Ramos (cell line): ENCODE data around the gene SORCS2.

Experiments
- in situ Hi-C: fragments of 300-500 bp; cut with MboI; formaldehyde crosslinking; loops from one replicate; pipeline ENCODE4 v1.14.3; 2022; ENCODE audit warnings: low sequenced_read_pairs; ENCODE audit not compliant: unreplicated experiment

SORCS2 gene

DNA sequence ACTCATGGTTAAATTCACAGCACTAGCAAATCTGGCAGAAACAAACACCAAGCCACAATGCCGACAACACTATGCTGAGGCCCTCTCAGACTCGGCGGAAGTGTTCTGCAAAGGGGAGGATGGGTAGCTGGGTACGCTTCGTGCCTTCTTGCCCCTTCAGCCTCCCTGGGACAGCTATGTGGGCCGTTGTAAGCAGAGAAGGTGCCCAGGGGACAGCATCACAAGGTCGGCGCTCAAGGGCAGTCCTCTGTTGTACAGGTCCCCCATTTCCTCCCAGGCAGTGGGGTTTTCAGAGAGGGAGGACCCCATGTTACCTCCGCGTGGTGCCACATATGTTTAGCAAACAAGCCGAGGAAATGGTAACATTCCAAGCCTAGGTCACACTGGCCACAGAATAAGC lies 573.7 kb downstream of the SORCS2 start:
- in situ Hi-C loops: no loop called here

DNA sequence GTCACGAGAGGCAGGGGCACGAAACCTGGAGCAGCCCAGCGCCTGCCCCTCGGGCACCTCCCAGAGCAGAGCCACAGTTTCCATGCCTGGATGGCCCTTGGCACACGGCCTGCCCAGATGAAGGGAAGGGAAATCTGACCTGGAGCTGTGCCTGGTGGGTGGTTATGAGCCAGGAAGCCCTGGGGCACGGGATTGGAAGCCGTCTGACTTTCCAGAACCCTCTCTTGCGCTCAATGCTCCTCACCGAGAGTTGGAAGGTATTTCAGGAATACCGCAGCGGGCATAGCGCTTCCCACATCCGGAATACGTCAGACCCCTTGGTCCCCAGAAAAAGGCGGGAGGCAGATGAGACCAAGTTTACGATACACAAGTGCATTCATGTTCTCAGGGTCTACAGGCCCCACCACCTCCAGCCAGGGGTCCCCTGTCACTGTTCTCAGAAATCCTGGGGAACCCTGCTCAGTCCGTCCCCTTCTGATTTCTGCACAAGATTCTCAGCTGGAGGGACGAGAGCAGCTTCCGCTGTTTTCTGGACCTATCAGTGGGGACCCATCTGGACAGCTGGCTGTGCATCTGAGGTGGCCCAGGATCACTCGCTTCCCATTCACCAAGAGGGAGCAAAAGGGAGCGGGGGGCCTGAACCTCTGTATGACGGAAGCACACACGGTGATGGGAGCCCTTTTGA lies 574.5 kb downstream of the SORCS2 start:
- in situ Hi-C loops: no loop called here

DNA sequence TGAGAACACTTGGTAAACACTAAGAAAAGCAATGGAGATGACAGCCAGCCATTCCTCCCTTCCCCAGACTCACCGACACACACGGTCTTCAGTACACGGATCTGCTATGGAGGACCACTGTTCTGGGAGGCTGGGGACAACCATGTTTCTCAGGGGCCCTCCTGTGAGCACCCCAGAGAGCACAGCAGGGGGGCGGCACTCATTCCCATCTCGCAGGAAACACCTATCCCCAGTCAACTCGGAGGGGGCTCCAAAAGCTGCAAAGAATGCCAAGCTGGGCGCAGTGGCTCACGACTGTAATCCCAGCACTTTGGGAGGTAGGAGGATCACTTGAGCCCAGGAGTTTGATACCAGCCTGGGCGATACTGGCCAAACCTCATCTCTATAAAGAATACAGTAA lies 575.2 kb downstream of the SORCS2 start:
- in situ Hi-C loops: no loop called here

DNA sequence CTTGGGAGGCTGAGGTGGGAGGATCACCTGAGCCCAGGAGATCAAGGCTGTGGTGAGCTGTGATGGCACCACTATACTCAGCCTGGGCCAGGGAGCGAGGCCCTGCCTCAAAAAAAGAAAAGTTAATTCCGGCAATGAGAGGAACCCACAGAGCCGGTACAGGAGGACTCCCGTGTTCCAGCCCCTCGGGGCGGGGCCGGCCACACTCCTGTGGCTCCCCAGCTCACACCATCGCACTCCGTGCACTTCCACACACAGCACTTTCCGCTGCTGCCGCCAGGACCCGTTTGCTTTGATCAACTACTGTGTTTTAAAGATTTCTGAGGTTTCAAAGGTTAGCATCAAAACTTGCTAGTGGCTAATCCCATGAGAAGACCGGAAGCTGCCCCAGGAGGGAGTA lies 575.6 kb downstream of the SORCS2 start:
- in situ Hi-C loops: no loop called here

DNA sequence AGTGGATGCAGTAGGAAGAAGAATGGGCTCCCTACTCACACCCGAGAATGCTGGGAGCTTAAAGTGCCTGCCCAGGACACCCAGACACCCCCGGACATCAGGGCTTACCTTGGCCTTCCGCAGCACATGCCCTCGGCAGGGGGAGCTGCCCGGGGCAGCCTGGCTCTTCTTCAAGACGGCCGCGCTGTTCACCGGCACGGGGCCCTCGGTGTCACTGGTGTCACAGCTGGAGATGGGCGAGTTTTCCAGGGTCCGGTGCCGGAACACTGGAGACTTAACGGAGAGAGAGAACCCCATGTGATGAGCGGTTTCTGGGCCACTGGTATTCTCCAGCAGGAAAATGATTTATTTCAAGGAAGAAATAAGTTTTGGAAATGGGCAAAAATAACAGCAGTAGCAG lies 576.4 kb downstream of the SORCS2 start:
- in situ Hi-C loops: no loop called here

DNA sequence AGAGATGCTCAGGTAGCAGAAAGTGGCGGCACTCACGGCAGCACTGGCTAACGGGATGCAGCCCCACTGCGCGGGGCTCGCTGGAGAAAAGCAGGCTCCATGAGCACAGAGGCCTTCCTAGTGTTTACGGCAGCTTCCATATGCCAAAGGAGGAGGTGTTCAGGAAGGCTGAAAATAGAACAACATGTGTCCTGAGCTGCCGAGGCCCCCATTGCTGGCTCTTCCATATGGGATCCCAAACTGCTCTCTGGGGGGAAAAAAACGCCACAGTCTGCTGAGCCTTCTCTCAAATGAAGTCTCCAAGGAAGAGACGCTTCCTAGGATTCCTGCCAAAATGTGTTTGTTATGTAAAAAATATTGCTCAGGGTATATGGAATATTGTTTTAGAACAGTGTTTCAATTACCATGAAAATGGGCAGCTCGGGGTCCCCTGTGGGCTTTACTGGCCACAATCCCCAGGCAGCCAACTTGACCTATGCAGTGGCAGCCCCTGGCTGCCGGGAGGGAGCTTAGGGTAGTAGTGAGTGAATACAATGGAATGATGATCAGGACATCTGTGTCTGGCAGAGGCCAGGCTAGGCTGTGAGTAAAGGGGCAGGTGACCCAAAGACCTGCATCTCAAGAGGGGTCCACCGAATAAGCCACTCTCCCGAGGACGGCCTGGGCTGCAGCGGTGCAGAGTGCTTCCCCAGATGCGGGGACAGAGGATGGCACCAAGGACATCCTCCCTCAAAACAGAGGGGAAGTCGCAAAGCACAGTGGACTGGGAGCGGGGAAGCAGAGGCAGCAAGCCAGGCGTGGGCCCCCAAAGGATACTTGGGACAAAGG lies 577.3 kb downstream of the SORCS2 start:
- in situ Hi-C loops: no loop called here

DNA sequence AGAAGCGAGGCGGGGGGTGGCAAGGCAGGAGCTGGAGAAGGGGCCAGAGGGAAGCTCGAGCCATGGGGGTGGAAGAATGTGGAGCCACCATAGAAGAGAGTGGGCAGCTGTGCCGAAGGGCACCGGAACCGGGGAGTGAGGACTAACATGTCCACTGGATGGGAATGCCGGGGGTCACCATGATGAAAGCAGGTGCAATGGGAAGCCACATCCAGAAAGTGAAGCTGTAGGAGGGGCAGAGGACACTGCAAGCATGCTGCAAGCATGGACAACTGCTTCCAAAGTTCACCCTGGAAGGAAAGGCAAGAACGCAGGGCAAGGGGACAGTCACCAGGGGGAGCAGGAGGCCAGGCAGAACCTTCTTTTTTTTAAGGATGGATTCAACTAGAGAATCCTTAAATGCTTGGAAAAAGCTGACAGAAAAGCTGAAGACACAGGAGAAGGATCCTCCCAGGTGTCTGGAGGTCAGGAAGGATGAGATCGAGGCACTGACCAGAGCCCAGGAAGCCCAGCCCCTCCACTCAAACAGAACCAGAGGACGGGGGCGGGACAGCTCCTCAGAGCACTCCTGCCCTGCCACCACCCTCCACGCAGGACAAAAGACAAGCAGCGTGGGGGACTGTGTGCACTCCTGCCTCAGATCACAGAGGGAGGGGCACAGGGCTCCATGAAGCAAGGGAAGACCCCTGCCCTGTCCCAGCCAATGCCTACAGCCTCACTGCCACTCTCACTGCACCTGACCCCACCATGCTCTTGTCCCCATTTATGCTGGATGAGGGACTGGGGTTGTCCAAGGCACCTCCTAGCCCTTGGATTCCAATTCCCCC lies 578.1 kb downstream of the SORCS2 start:
- in situ Hi-C loops: no loop called here

DNA sequence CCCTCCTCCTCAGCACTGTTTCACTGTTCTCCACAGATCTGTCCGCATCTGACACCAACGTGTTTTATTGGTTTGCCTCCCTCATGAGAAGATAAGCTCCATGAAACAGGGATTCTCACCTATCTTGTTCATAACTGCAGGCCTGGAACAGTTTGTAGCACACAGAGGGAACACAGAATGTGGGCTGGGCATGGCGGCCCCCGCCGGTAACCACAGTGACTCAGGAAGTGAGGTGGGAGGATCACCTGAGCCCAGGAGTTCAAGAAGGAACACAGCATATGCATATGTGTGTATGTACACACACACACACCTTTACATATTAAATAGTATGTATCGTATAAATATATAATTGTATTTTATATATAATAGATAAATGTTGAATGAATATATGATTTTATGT lies 578.7 kb downstream of the SORCS2 start:
- in situ Hi-C loops: no loop called here

DNA sequence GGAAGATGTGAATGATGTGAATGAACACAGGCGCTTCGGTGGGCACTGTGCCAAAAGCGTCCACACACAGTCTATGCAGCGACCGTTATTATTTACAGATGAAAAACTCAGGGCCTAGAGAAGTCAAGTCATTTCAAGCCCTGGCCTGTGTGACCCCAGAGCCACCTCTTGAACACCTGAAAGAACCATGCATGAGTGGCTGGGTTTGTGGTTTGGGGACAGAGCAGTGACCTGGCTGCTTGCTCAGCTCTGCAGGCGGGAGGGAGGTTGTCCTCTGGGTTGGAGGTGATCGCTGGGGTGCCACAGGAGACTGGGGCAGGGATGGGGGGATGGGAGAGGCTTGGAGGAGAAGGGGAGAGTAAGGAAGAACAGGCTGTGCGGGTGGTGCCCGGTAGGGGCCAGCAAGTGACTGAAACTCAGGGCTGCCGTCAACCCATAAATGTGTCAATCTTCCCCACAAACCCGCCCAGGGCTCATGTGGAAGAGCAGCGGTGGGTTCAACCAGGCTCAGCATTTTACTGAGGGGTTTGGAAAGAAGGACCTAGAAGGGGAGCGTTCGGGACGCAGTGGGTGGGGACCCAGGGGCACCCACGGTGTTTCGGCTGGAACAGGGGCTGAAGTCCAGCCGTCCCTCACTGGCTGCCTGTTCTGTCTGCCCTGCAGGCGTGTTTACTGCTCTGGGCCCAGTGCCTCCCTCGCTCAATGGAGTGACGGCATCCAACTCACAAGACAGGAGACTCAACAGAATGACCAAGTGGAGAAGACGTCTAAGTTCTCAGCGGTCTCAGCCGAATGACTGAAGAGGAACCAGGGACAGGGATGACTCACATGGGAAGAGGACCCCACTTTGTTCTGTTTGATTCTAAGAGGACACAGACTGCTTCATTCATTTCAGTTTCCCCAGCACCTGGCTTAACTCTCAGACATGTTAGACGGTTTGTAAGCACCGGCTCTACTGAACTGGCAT lies 579.5 kb downstream of the SORCS2 start:
- in situ Hi-C loops: no loop called here

DNA sequence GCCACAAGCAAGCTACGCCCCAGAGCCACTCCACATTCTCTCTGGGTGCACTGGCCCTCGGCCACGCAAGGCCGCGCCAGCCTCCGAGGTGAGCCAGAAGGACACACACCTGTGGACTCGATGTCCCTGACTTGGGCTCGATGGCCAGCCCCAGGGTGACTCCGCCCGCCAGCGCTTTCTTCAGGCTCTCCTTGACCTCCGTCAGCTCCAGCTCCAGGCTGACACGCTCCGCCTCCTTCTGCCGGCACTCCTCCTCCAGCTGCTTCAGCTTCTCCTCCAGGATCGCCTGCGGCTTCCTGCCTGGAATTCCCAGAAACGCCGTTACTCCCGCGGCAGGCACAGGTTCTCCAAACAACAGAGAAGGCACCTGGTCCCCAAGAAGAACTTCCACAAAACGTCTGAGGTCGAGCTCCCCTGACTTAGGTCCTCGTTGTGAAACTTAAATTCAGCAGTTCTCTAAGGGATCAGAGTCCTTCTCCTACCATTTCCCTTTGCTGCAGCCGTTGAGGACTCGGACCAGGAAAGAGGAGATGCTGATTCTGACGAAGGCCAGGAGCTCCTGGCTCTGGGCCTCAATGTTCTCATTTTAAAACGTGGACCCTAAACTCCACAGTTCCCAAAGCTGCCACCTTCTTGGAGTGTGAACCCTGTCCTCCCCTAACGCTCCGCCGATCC lies 580.5 kb downstream of the SORCS2 start:
- in situ Hi-C loops: no loop called here

DNA sequence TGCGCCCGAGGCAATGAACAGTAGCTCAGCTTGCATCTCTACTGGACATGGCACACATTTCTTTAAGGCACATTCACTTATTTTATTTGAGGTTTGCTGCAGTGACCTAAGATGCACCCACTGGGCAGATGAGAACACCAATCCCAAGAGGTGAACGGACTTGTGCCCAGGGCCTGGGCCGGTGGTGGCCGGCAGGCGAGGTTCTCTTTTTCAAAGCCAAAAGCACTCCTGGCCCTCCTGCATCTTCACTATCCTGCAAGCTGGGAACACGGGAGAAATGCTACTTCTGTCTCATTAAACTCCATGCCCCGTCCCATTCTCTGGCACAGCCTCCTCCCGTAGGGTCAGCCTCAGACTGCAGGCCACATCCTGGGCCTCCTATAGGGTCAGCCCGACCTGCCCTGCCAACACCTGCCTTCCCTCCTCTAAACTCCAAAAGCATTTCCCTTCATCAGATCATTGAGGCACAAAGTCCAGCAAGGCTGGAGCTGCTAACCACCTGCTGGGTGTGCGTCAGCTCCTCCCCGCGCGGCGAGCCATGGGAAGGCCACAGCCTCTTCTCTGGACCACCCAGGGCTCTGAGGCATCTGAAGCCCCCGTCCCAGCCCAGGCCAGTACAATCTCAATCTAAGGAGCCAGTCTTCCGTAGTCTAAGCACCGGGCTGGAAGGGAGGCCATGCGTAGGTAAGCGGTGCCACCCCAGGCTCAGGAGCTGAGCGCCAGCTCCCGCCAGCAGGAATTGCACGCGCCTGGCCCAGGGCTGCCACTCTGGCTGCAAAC lies 581.3 kb downstream of the SORCS2 start:
- in situ Hi-C loops: no loop called here

DNA sequence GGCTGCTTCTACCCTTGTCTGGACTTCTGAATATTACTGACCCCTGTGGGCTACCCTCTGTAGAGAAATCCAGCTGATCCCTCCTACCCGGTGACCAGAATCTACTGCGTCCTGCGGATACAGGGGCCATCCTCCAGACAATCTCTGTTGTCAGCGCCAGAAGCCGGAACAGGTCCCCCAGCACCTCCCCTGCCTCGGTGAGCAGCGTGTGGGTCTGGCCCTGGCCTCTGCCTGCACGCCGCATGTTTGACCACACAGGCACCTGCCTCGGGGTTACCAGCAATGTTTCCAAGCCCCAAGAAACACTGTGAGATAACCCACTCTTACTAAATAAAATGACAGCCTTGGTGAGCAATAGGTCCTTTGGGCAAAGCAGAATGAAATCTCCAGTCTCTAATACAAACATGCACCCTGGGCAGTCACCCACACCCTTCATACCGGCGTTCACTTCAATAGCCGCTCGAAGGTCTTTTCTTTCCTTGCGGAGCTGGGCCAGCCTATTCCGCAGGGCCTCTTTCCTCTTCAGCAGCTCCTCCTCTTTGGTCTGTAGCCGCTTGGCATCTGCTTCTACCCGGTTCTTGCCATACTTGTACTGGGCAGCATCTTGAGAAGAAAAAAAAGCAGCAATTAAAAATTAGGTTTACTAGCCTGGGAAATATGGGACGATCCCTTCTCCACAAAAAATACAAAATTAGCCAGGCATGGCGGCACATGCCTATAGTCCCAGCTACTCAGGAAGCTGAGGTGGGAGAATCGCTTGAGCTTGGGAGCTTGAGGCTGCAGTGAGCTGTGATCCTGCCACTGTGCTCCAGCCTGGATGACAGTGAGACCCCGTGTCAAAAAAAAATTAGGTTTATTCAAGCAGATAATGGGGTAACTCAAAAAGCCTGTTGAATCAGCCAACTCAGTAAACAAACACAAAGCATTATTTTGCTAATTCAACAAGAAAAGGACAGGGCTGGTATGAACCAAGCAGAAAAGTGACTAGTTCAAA lies 582.3 kb downstream of the SORCS2 start:
- in situ Hi-C loops: no loop called here

DNA sequence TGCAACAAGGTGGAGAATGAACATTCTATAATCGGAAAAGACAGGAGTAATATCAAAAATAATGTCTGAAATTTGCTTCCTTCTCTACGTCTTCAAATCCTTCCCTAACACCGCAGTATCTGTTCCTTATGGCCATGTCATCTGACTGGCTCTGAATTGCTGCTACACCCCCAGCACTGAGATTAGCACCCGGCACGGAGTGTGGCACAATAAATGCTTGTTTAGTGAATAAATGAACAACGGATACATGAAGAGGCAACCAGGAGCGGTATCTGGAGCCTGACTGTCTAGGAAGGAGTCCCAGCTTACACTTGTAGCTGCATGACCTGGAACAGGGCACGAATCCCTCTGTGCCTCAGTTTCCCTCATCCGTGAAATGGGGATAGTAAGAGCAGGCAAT lies 583.1 kb downstream of the SORCS2 start:
- in situ Hi-C loops: no loop called here

DNA sequence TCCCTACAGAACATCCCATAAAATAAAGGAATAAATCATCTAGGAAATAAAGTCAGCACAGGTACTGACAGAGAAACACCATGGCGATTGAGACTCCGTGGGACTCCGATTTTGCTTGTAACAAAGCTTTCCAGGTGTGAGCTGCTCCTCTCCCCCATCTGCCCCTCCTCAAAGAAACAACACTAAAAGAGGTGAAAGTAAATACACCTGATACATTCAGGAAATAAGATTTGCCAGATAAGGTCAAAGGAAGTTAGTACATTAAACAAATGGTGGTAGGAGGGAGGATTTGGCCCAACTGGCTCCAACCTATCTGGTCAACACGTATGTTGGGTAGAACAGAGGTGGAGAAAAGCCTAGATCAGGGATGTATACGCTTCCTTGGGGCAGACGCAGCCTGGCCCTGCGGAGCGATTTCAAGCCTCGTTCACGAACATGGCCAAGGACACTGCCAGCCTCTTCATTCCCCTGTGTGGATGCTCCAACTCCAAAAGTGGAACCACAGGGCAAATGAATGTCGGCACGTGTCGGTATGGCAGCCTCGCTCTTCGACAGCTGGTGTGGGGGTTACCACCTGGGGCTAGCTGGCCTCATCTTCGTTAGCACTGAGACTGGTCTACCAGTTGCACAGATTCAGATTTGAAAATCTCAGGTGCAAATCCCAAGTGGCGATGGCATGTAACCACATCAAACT lies 584.8 kb downstream of the SORCS2 start:
- in situ Hi-C loops: no loop called here

DNA sequence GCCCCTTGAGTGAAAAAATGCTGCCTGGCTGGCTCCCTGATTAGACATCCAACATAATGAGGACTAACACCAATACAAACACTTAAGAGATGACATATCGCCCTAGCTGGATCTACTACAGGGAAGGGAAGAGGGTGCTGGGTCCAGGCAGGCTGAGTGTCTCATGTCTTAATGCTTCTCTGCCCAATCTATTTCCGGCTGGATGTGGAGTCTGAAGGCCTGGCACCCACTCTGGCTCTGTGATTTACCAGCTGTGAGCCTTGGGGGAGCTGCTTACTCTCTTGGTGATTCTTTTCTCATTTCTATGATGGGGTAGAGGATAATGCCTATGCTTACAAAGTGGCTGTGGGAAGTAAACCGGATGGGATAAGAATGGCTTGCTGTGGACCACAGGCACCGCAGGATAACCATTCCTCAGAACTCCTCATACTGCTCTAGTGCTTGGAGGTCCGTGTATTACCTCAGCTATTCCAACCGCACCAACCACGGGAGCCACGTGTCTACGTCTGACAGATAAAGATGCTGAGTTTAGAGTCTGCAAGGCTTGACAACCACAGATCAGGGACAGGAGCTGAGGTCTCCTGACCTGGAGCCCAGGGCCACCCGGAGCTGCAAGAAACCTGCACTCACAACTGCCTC lies 585.7 kb downstream of the SORCS2 start:
- in situ Hi-C loops: no loop called here
